WTC11 (cell line): ENCODE results near the gene SH3BGRL3.

Experiments
- ARID4B ChIP-seq: sonication (generic); formaldehyde crosslinking; IDR thresholded peaks from 2 replicates; pipeline ENCODE4 v1.8.0; 2023; ENCODE audit warnings: missing genetic modification reagents, mild to moderate bottlenecking, borderline replicate concordance
- ATF3 ChIP-seq: sonication (generic); formaldehyde crosslinking; conservative IDR thresholded peaks from 2 replicates; pipeline ENCODE4 v1.8.1; 2022; ENCODE audit warnings: mild to moderate bottlenecking, missing genetic modification reagents
- CREM ChIP-seq: sonication (generic); formaldehyde crosslinking; IDR thresholded peaks from 2 replicates; pipeline ENCODE4 v1.8.1; 2022; ENCODE audit warnings: mild to moderate bottlenecking, missing genetic modification reagents, moderate library complexity
- CTCF ChIP-seq: fragments of 200-600 bp; IDR thresholded peaks from 2 replicates; pipeline ENCODE4 v1.8.0; 2022; ENCODE audit warnings: antibody characterized with exemption
- FOXK1 ChIP-seq: sonication (generic); formaldehyde crosslinking; IDR thresholded peaks from 2 replicates; pipeline ENCODE4 v1.8.0; 2022; ENCODE audit warnings: mild to moderate bottlenecking, moderate library complexity, missing genetic modification reagents
- HMGXB4 ChIP-seq: sonication (generic); formaldehyde crosslinking; IDR thresholded peaks from 2 replicates; pipeline ENCODE4 v1.8.1; 2023; ENCODE audit warnings: mild to moderate bottlenecking, moderate library complexity, missing genetic modification reagents
- MAX ChIP-seq: sonication (generic); formaldehyde crosslinking; IDR thresholded peaks from 2 replicates; pipeline ENCODE4 v1.8.0; 2022; ENCODE audit warnings: mild to moderate bottlenecking, missing genetic modification reagents
- MLX ChIP-seq: sonication (generic); formaldehyde crosslinking; IDR thresholded peaks from 2 replicates; pipeline ENCODE4 v1.8.1; 2023; ENCODE audit warnings: mild to moderate bottlenecking, missing genetic modification reagents, moderate library complexity
- MXD4 ChIP-seq: fragments of 250-450 bp; sonication (Bioruptor Pico); IDR thresholded peaks from 2 replicates; pipeline ENCODE4 v1.8.0; 2021; ENCODE audit warnings: mild to moderate bottlenecking, moderate library complexity, borderline replicate concordance
- NFE2L1 ChIP-seq: sonication (generic); formaldehyde crosslinking; IDR thresholded peaks from 2 replicates; pipeline ENCODE4 v1.8.1; 2023; ENCODE audit warnings: missing genetic modification reagents
- NFYB ChIP-seq: sonication (generic); formaldehyde crosslinking; conservative IDR thresholded peaks from 2 replicates; pipeline ENCODE4 v1.8.0; 2022; ENCODE audit warnings: low read depth, missing genetic modification reagents
- TCF7 ChIP-seq: sonication (generic); formaldehyde crosslinking; IDR thresholded peaks from 2 replicates; pipeline ENCODE4 v1.8.0; 2022; ENCODE audit warnings: mild to moderate bottlenecking, low read depth, missing genetic modification reagents, moderate library complexity
- USF2 ChIP-seq: sonication (generic); formaldehyde crosslinking; IDR thresholded peaks from 2 replicates; pipeline ENCODE4 v1.8.1; 2023; ENCODE audit warnings: mild to moderate bottlenecking, missing genetic modification reagents, moderate library complexity

- no peak for TF ChIP-seq USF2 (CRISPR knock-in tag)
- TF ChIP-seq CREM (CRISPR knock-in tag), result no peak; the same call in 1 of the 2 replicates
- peak; percentile 39; the same call in 1 of the 2 replicates for TF ChIP-seq ARID4B (CRISPR knock-in tag)
- TF ChIP-seq HMGXB4 (CRISPR knock-in tag), result peak; percentile 81
- TF ChIP-seq CTCF, result peak; percentile 49; the same call in 1 of the 2 replicates
- 0 out of 2 replicates have a peak, but pooled peaks have one; percentile 5 for TF ChIP-seq NFE2L1 (CRISPR knock-in tag)
- no peak; the same call in 1 of the 2 replicates for TF ChIP-seq MLX (CRISPR knock-in tag)
- TF ChIP-seq MXD4 (CRISPR knock-in tag), result no peak
- peak; percentile 88 for TF ChIP-seq MAX (CRISPR knock-in tag)
- TF ChIP-seq TCF7 (CRISPR knock-in tag), result no peak
- 0 out of 2 replicates have a peak, but pooled peaks have one; percentile 52 for TF ChIP-seq FOXK1 (CRISPR knock-in tag)
- TF ChIP-seq ATF3 (CRISPR knock-in tag), result no peak
- peak; percentile 82 for TF ChIP-seq NFYB (CRISPR knock-in tag)
Measured at GRCh38 chr1:26233903-26234643, 45.8 kb upstream of the SH3BGRL3 start, which contains the start of gene CEP85.
